ENCODE measurements around the gene SRP9.

- TF ChIP-seq CTCF (IDR thresholded peaks at IDR 0.05), result no peak
- TF ChIP-seq ZFX (IDR thresholded peaks at IDR 0.05; ENCODE audit: borderline replicate concordance), result no peak
Observed at GRCh38 chr1:225778337-225778669, 677 bp downstream of the SRP9 start.
